KMS-11 (cell line): ENCODE results near the gene TTI1.
"Not testable (repeated sequence)": the region's sequence is repeated elsewhere in the genome, so short reads cannot be mapped to it uniquely, and the experiment has no call there.

Experiments used
- H2AFZ ChIP-seq: fragments of 200-600 bp; sonication (generic); 2 replicates; pipeline ENCODE4 v1.6.1; 2016; ENCODE audit warnings: antibody characterized with exemption, mixed run types, low read depth
- H3K27ac ChIP-seq: fragments of 200-600 bp; sonication (generic); 2 replicates; pipeline ENCODE4 v1.6.1; 2016; ENCODE audit warnings: mild to moderate bottlenecking, mixed run types
- H3K27me3 ChIP-seq: fragments of 200-600 bp; sonication (generic); 2 replicates; pipeline ENCODE4 v1.6.1; 2017; ENCODE audit warnings: mild to moderate bottlenecking, low read depth, mixed run types, moderate library complexity; ENCODE audit not compliant: insufficient read depth
- H3K36me3 ChIP-seq: fragments of 200-600 bp; sonication (generic); 2 replicates; pipeline ENCODE4 v1.6.1; 2017; ENCODE audit warnings: mild to moderate bottlenecking, mixed run types; ENCODE audit not compliant: insufficient read depth
- H3K4me1 ChIP-seq: fragments of 200-600 bp; sonication (generic); 2 replicates; pipeline ENCODE4 v1.6.1; 2016; ENCODE audit warnings: mild to moderate bottlenecking, low read depth, mixed run types; ENCODE audit not compliant: poor library complexity, severe bottlenecking
- H3K4me2 ChIP-seq: fragments of 200-600 bp; sonication (generic); 2 replicates; pipeline ENCODE4 v1.7.0; 2016; ENCODE audit warnings: mild to moderate bottlenecking, mixed run types
- H3K4me3 ChIP-seq: fragments of 200-600 bp; sonication (generic); IDR thresholded peaks from 2 replicates; pipeline ENCODE4 v1.6.1; 2017; ENCODE audit warnings: low read depth, low read length, mixed read lengths; ENCODE audit not compliant: insufficient read depth
- H3K79me2 ChIP-seq: fragments of 200-600 bp; sonication (generic); 2 replicates; pipeline ENCODE4 v1.6.1; 2016; ENCODE audit warnings: low read depth, mixed run types; ENCODE audit not compliant: insufficient read depth
- H3K9ac ChIP-seq: fragments of 200-600 bp; sonication (generic); 2 replicates; pipeline ENCODE4 v1.6.1; 2016; ENCODE audit warnings: mild to moderate bottlenecking, mixed run types
- H4K20me1 ChIP-seq: fragments of 200-600 bp; sonication (generic); 2 replicates; pipeline ENCODE4 v1.6.1; 2016; ENCODE audit warnings: mild to moderate bottlenecking, mixed run types; ENCODE audit not compliant: insufficient read depth
- CTCF ChIP-seq: fragments of 200-600 bp; sonication (generic); conservative IDR thresholded peaks from 2 replicates; pipeline ENCODE4 v1.6.1; 2017; ENCODE audit warnings: low read depth, mild to moderate bottlenecking, antibody characterized with exemption, low read length, moderate library complexity, mixed read lengths

Gene TTI1

DNA sequence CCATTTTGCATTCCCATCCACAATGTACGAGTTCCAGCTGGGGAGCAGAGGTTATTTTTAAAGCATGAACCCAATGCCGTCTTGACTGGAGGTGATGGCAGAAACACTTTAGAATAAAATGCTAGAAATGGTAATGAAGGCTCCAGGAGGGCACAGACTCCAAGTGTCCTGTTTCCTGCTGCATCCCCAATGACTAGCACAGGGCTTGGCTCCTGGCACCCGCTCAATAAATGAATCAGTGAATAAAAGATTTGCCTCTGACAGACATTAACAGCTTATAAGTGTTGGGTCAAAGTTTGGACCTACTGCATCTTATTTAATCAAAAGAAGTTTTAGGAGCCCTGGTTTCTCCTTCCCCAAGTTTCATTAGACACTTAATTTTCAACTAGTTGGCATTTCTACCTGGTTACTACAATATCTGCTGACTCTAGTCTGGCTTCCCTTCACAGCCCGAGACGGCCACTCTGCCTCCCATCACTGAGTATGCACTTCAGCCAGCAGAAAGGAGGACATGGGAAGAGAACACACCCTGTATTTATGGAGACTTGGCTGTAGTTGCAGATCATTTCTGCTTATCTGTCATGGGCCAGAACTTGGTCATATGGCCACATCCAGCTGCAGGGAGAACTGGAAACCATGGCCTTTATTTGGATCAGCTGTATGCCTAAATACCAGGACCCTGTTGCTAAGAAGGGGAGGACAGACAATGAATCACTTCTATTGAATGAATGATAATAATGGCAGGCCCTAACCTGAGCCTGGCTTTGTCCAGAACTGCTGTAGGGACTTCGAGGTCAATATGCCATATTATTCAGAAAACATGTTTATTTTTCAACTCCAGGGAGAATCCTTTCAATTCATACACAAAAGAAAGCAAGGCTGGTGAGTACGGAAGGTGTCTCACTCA, 63.1 kb downstream of the TTI1 start:
- no peak overlapping the region for H3K27ac ChIP-seq
- no peaks in the 10 kb centered on the region for H3K4me1 ChIP-seq
- no peak overlapping the region for H3K9ac ChIP-seq
- no peak overlapping the region for H3K4me2 ChIP-seq
- H3K79me2 ChIP-seq: no peaks in the 10 kb centered on the region
- H3K4me3 ChIP-seq: no peak overlapping the region
- H3K36me3 ChIP-seq: no peaks in the 10 kb centered on the region
- no peak overlapping the region for H2AFZ ChIP-seq
- H4K20me1 ChIP-seq: no peaks in the 10 kb centered on the region
- H3K27me3 ChIP-seq: no peaks in the 10 kb centered on the region
- no peak for TF ChIP-seq CTCF

GRCh38 chr20:37968841-37969401, 64.3 kb downstream of the TTI1 start:
- H2AFZ ChIP-seq: no peak overlapping the region
- H4K20me1 ChIP-seq: no peaks in the 10 kb centered on the region
- H3K36me3 ChIP-seq: no peaks in the 10 kb centered on the region
- no peak overlapping the region for H3K4me3 ChIP-seq
- no peak overlapping the region for H3K4me2 ChIP-seq
- H3K27ac ChIP-seq: no peak overlapping the region
- no peaks in the 10 kb centered on the region for H3K79me2 ChIP-seq
- H3K9ac ChIP-seq: no peak overlapping the region
- no peaks in the 10 kb centered on the region for H3K27me3 ChIP-seq
- no peak for TF ChIP-seq CTCF
- no peaks in the 10 kb centered on the region for H3K4me1 ChIP-seq

GRCh38 chr20:37963483-37963882, 69.8 kb downstream of the TTI1 start:
- H2AFZ ChIP-seq, H3K79me2 ChIP-seq, H3K4me1 ChIP-seq, H3K27me3 ChIP-seq, H3K9ac ChIP-seq, H3K36me3 ChIP-seq, H3K4me2 ChIP-seq, H3K4me3 ChIP-seq, H4K20me1 ChIP-seq, H3K27ac ChIP-seq: not testable (repeated sequence)

DNA sequence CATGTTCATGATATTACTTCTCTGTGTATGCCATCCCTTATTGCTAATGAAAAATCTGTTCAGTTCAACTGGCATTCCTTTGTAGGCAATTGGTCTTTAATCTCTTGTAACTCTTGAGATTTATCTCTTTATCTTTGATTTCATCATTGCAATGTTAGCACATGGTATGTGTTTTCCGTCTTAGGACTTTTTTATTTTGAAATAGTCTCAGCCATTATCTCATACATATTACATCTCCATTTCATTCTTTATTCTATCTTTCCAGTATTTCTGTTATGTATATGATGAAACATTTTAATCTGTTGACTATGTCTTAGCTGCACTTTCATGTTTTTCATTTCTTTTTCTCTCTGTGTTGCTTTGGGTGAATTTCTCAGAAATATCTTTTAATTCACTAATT, 72.2 kb downstream of the TTI1 start:
- Histone ChIP-seq H3K9ac (no peak overlapping the region), H3K36me3 (no peaks in the 10 kb centered on the region), H2AFZ (no peak overlapping the region), H3K4me1 (no peaks in the 10 kb centered on the region), H3K27me3 (no peaks in the 10 kb centered on the region), H3K79me2 (no peaks in the 10 kb centered on the region), H3K4me2 (no peak overlapping the region), H4K20me1 (no peaks in the 10 kb centered on the region), H3K4me3 (no peak overlapping the region), H3K27ac (no peak overlapping the region)
- TF ChIP-seq CTCF: no peak

GRCh38 chr20:37958856-37959520, 74.3 kb downstream of the TTI1 start:
- no peak overlapping the region for H2AFZ ChIP-seq
- no peaks in the 10 kb centered on the region for H3K79me2 ChIP-seq
- H3K4me2 ChIP-seq: no peak overlapping the region
- no peaks in the 10 kb centered on the region for H3K36me3 ChIP-seq
- no peaks in the 10 kb centered on the region for H3K4me1 ChIP-seq
- H3K4me3 ChIP-seq: no peak overlapping the region
- no peak for TF ChIP-seq CTCF
- H3K27me3 ChIP-seq: no peaks in the 10 kb centered on the region
- H4K20me1 ChIP-seq: no peaks in the 10 kb centered on the region
- no peak overlapping the region for H3K27ac ChIP-seq
- no peak overlapping the region for H3K9ac ChIP-seq
